HG03342 (cell line): ENCODE data around the gene KCNE1.
"Not testable (repeated sequence)": the region's sequence is repeated elsewhere in the genome, so short reads cannot be mapped to it uniquely, and the experiment has no call there.

ENCODE experiments used
- ATAC-seq: cut with Tn5 transposase; IDR thresholded peaks from one replicate; pipeline ENCODE4 v1.9.1; 2021; ENCODE audit warnings: mild to moderate bottlenecking, moderate library complexity; ENCODE audit not compliant: unreplicated experiment

Gene KCNE1

GRCh38 chr21:34428441-34428840 lies 83.6 kb downstream of the KCNE1 start:
- ATAC-seq = not testable (repeated sequence)

DNA sequence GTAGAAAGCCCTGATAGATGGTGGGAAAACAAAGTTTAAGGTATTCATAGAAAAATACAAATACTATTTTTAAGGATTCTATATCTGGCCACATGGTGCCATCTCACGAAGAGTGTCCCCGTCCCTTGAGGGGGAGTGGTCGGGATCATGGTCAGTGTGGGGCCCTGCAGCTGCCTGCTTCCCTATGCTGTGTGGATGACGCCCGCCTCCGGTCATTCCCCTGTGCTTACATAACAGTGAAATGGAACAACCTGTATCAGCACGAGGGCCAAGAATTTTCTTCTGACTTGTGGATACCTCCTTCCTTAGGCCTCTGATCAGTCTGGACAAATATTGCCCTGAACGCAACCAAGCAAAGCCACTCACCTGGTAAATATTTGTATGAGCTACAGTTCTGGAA lies 84.7 kb downstream of the KCNE1 start:
- ATAC-seq = not testable (repeated sequence)

- not testable (repeated sequence) for ATAC-seq
Observed at GRCh38 chr21:34423805-34424204, 88.2 kb downstream of the KCNE1 start, which contains the start of gene SMIM34. SMIM34 (minus strand) TSS chr21:34423951; CDS start chr21:34423839, 112 bp downstream.

DNA sequence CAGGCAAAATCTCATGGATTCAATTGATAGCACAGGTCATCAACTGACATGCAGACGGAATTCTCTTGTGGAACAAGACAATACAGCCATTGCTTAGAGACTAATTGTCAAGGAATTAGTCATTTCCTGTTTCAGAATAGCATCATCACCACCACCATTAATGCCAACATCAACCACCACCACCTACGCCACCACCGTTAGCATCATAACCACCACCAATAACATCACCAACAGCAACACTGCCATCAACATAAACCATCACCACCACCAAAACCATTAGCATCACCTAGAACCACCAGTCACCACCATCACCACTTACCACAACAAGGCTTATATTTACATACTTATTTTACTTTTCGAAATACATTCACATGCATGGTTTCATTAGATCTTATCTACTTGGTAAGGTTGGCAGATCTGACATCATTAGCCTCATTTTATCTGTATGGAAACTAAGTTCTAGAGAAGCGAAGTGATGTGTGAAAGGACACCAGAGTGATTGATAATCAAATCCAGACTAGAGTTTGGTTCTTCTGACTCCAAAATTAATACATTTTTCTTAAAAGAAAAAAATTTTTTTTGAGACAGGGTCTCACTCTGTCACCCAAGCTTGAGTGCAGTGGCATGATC lies 94.4 kb downstream of the KCNE1 start:
- ATAC-seq = not testable (repeated sequence)

GRCh38 chr21:34407294-34407693 lies 104.7 kb downstream of the KCNE1 start:
- not testable (repeated sequence) for ATAC-seq

DNA sequence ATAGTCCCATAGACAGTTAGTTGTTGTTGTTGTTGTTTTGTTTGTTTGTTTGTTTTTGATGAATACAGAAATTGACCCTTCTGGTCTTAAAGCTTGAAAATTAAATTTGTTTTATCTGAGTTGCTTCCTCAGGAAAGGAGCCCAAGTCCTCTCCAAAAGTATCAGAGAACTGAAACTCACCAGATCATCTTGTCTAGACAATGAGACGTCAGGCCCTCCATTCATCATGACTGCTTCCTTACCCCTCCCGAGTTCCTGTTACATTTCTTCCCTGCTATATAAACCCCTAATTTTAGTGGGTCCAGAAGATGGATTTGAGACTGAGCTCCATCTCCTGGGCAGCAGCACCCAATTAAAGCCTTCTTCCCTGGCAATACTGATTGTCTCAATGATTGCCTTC lies 105.3 kb downstream of the KCNE1 start:
- not testable (repeated sequence) for ATAC-seq

DNA sequence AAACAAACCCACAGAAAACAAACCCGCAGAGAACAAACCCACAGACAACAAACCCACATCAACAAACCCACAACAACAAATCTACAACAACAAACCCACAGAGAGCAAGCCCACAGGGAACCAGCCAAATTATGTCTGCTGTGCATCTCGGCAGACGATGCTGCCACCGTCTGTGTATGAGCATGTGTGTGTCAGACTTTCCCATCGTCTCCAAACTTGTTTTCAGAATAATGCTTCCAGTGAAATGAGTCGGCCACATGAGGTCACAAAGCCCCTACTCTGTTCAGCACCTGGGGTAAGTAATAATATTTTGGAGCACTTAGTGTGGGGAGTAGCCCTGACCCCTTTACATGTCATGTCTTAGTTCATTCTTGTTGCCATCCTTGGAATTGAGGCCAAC lies 105.9 kb downstream of the KCNE1 start:
- not testable (repeated sequence) for ATAC-seq

DNA sequence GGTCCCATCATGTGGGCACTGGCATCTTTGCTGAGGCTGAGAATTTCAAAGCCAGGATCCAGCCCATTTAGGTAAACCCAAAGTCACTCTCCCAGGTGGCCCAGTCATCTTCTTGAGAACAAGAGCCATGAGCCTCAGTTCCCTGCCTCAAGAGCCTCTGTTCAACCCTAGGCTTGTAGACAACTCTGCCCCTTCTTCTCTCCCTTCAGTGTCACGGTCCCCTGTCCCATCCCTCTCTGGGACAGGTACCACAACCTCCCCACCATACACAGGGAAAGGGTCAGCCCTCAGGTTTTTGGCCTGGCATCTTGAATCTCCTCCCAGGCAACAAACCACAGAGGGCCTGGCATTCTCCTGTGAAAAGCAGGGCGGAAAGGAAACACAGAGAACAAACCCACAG lies 106.3 kb downstream of the KCNE1 start:
- not testable (repeated sequence) for ATAC-seq

DNA sequence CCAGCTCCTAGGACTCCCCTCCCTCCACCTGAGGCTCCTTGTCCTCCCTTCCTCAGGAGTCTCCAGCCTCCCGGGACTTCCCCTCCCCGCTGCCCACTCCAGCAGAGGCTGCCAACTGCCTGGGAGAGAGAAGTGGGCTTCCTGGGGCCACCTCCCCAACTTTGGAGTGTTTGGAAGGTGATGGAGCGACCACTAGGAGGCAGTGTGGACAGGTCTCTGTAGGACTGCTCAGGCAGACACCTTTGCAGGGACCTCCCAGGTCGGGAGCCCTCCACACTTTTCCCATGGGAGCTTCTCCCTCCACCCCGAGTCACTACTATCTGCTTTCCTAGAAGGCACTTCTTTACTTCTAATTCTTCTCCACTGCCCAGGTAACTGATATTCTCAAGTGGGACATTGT lies 107.3 kb downstream of the KCNE1 start:
- ATAC-seq = not testable (repeated sequence)

DNA sequence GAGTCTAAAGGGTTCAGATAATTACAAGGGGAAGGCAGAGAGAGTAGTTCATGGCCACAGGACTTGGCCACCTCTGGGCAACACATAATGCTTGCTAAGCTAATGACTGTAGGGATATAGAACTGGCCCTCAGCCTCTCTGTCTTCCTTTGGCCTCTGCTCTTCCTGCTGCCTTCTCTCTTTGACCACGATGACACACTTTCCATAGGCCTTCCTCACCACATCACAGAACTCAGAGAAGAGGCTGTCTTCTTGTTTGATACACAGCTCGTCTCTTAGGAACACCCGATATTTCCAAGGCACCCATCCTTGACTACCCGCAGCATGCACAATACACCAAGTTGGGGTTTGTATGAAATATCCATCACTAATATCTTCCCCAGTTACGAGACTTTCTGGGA lies 111.5 kb downstream of the KCNE1 start:
- ATAC-seq = not testable (repeated sequence)
